ENCODE data around the gene BANP. TPM values are rescaled to one million over a fixed set of nuclear protein-coding genes. Genes with fewer than 3 reads are reported as not detected.
"Not testable (repeated sequence)": the region's sequence is repeated elsewhere in the genome, so short reads cannot be mapped to it uniquely, and the experiment has no call there.

BANP gene
- total and polyA plus RNA-seq, 2 experiments from 2014 or later, result 22.8 to 23.8 TPM

DNA sequence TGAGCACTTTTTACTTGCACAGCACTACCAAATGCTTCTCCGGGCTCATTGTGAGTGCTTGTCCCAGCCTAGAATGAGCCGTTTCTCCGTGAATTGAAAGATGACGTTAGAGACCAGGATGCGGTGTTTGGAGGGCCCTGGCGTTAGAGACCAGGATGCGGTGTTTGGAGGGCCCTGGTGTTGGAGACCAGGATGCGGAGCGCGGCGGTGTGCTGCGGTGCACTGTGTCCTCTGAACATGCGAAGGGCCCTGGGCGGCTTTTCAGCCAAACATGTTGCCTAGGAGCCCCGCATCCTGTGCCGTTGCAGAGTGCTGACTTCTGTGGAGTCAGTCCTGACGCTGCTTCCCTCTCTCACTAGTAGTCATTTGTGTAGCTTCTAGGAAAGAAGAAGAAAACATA, 42.7 kb downstream of the BANP start:
- Histone ChIP-seq H2AFZ (no peak overlapping the region), H3K27me3 (no peaks in the 10 kb centered on the region), H3K79me2 (peaks cover 22% of the 10 kb centered on the region), H3K9me2 (replicated peaks; ENCODE audit: insufficient read depth) (no peaks in the 10 kb centered on the region), H3K4me2 (no peak overlapping the region), H3K36me3 (replicated peaks; ENCODE audit: insufficient read depth, low read depth) (no peaks in the 10 kb centered on the region), H4K20me1 (ENCODE audit: insufficient read depth, poor library complexity, severe bottlenecking) (peaks cover 5% of the 10 kb centered on the region), H3K9me3 (ENCODE audit: low read depth) (no peaks in the 10 kb centered on the region), H3K4me1 (ENCODE audit: insufficient read depth) (no peaks in the 10 kb centered on the region), H3K4me3 (no peak overlapping the region), H3K27ac (no peak overlapping the region)
- no peak for DNase-seq (ENCODE audit: low spot score)
- TF ChIP-seq, protein P1, sequence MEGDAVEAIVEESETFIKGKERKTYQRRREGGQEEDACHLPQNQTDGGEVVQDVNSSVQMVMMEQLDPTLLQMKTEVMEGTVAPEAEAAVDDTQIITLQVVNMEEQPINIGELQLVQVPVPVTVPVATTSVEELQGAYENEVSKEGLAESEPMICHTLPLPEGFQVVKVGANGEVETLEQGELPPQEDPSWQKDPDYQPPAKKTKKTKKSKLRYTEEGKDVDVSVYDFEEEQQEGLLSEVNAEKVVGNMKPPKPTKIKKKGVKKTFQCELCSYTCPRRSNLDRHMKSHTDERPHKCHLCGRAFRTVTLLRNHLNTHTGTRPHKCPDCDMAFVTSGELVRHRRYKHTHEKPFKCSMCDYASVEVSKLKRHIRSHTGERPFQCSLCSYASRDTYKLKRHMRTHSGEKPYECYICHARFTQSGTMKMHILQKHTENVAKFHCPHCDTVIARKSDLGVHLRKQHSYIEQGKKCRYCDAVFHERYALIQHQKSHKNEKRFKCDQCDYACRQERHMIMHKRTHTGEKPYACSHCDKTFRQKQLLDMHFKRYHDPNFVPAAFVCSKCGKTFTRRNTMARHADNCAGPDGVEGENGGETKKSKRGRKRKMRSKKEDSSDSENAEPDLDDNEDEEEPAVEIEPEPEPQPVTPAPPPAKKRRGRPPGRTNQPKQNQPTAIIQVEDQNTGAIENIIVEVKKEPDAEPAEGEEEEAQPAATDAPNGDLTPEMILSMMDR (IDR thresholded peaks at IDR 0.05; ENCODE audit: poor library complexity), result no peak
- TF ChIP-seq EZH2 (IDR thresholded peaks at IDR 0.05; ENCODE audit: borderline replicate concordance), result no peak
- no peak for TF ChIP-seq EZH2phosphoT487 (IDR thresholded peaks at IDR 0.05; ENCODE audit: low read depth, severe bottlenecking, unreplicated experiment)
- 97% methylated on average over 17 of the region's 17 CpGs for WGBS (ENCODE audit: low lambda C conversion rate, missing lambda C conversion rate)

DNA sequence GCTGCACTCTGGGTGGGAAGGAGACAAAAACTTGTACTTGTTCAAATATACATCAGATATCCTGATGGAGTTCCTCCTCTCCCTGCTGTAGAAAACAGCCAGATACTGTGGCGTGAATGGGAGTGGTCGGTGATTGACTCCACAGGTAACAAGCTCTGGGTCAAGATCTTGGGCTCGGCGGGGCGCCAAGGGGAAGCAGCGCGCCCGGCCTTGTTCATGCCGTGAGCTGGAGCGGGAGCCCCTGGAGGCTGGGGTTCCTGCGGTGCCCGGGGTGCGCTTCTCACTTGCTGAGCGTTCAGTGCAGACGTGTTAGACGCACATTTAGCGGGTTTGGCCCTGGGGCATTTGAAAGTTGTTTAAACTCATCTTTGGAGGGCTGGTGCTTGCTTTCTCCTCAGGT, 44.4 kb downstream of the BANP start:
- no peak overlapping the region for H3K4me2 ChIP-seq
- no peak overlapping the region for H3K27ac ChIP-seq
- no peaks in the 10 kb centered on the region for H3K36me3 ChIP-seq (replicated peaks; ENCODE audit: insufficient read depth, low read depth)
- DNase-seq (ENCODE audit: low spot score), result no peak
- H3K79me2 ChIP-seq, result peaks cover 22% of the 10 kb centered on the region
- H3K27me3 ChIP-seq, result no peaks in the 10 kb centered on the region
- H4K20me1 ChIP-seq (ENCODE audit: insufficient read depth, poor library complexity, severe bottlenecking), result peaks cover 5% of the 10 kb centered on the region
- H2AFZ ChIP-seq, result no peak overlapping the region
- H3K9me2 ChIP-seq (replicated peaks; ENCODE audit: insufficient read depth), result no peaks in the 10 kb centered on the region
- 93% methylated on average over 17 of the region's 17 CpGs for WGBS (ENCODE audit: low lambda C conversion rate, missing lambda C conversion rate)
- TF ChIP-seq EZH2phosphoT487 (IDR thresholded peaks at IDR 0.05; ENCODE audit: low read depth, severe bottlenecking, unreplicated experiment) (no peak), EZH2 (IDR thresholded peaks at IDR 0.05; ENCODE audit: borderline replicate concordance) (no peak)
- TF ChIP-seq, protein P1 (IDR thresholded peaks at IDR 0.05; ENCODE audit: poor library complexity), result no peak
- no peak overlapping the region for H3K4me3 ChIP-seq
- H3K9me3 ChIP-seq (ENCODE audit: low read depth), result no peaks in the 10 kb centered on the region
- H3K4me1 ChIP-seq (ENCODE audit: insufficient read depth), result no peaks in the 10 kb centered on the region

DNA sequence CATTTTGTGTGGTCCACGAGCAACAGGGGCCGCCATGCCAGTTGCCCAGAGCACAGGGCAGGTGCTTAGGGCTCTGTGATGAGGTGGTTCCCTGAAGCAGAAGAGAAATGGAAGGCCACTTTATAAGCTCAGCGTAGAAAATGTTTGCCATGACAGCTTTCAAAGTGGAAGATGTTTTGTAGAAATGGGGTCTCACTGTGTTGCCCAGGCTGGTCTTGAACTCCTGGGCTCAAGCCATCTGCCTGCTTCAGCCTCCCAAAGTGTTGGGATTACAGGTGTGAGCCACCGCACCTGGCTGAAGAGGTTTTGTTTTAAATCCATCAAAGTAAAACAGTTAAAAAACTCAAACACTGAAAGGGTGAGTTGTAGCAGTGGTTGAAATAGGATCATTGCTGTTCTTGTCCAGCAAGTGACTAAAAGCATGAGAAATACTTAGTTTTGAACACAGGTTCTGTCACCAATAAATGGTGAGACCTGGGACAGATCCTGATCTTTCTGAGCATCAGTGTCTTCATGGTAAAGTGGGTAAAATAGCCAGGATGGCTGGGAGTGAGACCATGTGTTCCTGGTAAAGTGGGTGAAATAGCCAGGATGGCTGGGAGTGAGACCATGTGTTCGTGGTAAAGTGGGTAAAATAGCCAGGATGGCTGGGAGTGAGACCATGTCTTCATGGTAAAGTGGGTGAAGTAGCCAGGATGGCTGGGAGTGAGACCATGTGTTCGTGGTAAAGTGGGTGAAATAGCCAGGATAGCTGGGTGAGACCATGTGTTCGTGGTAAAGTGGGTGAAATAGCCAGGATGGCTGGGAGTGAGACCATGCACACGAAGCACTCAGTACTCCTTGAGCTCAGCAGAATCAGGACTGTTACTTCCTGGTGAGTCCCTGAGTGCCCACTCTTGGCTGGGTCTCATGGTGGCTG, 46.0 kb downstream of the BANP start:
- Histone ChIP-seq H3K27me3 (no peaks in the 10 kb centered on the region), H3K79me2 (peaks cover 21% of the 10 kb centered on the region), H3K27ac (no peak overlapping the region), H2AFZ (no peak overlapping the region), H3K4me1 (ENCODE audit: insufficient read depth) (no peaks in the 10 kb centered on the region), H3K9me2 (replicated peaks; ENCODE audit: insufficient read depth) (no peaks in the 10 kb centered on the region), H3K4me2 (no peak overlapping the region), H4K20me1 (ENCODE audit: insufficient read depth, poor library complexity, severe bottlenecking) (peaks cover 5% of the 10 kb centered on the region), H3K9me3 (ENCODE audit: low read depth) (no peaks in the 10 kb centered on the region), H3K4me3 (no peak overlapping the region), H3K36me3 (replicated peaks; ENCODE audit: insufficient read depth, low read depth) (no peaks in the 10 kb centered on the region)
- WGBS (ENCODE audit: low lambda C conversion rate, missing lambda C conversion rate), result 95% methylated on average over 8 of the region's 8 CpGs
- TF ChIP-seq EZH2phosphoT487 (IDR thresholded peaks at IDR 0.05; ENCODE audit: low read depth, severe bottlenecking, unreplicated experiment) (no peak), EZH2 (IDR thresholded peaks at IDR 0.05; ENCODE audit: borderline replicate concordance) (no peak)
- TF ChIP-seq, protein P1 (IDR thresholded peaks at IDR 0.05; ENCODE audit: poor library complexity), result no peak
- no peak for DNase-seq (ENCODE audit: low spot score)

DNA sequence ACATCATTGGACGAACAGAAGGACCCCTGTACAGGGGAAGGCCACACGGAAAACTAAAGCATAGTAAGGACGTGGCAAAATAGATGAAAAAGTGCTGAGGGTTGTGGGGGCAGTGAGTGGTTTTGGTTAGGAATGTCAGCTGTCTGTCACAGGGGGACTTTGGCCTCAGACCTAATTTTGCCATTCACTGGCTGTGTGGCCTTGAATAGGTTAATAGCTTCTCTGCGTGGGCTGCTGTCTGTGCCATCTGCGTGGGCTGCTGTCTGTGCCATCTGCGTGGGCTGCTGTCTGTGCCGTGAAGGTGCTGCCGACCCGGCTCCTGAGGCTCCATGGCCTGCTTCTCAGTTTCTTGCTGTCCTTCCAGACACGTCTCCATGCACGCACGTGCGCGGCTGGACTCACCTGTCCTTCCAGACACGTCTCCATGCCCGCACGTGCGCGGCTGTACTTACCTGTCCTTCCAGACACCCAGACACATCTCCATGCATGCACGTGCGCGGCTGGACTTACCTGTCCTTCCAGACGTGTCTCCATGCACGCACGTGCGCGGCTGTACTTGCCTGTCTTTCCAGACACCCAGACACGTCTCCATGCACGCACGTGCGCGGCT, 47.1 kb downstream of the BANP start:
- not testable (repeated sequence) for DNase-seq (ENCODE audit: low spot score); H3K4me2 ChIP-seq; H3K36me3 ChIP-seq (replicated peaks; ENCODE audit: insufficient read depth, low read depth)

DNA sequence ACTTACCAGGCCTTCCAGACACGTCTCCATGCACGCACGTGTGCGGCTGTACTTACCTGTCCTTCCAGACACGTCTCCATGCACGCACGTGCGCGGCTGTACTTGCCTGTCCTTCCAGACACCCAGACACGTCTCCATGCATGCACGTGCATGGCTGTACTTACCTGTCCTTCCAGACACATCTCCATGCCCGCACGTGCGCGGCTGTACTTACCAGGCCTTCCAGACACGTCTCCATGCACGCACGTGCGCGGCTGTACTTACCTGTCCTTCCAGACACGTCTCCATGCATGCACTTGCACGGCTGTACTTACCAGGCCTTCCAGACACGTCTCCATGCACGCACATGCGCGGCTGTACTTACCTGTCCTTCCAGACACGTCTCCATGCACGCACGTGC, 47.8 kb downstream of the BANP start:
- not testable (repeated sequence) for H3K27me3 ChIP-seq; H3K9me3 ChIP-seq (ENCODE audit: low read depth); H4K20me1 ChIP-seq (ENCODE audit: insufficient read depth, poor library complexity, severe bottlenecking); H3K9me2 ChIP-seq (replicated peaks; ENCODE audit: insufficient read depth); H3K4me1 ChIP-seq (ENCODE audit: insufficient read depth); H3K4me2 ChIP-seq; H2AFZ ChIP-seq; H3K36me3 ChIP-seq (replicated peaks; ENCODE audit: insufficient read depth, low read depth); H3K27ac ChIP-seq; DNase-seq (ENCODE audit: low spot score); H3K4me3 ChIP-seq
- WGBS (ENCODE audit: low lambda C conversion rate, missing lambda C conversion rate), result 98% methylated on average over 10 of the region's 29 CpGs
- H3K79me2 ChIP-seq, result peaks cover 21% of the 10 kb centered on the region

More for the DNA sequence above, 47.1 kb downstream of the BANP start:
- H3K4me1 ChIP-seq (ENCODE audit: insufficient read depth); H3K9me2 ChIP-seq (replicated peaks; ENCODE audit: insufficient read depth); H2AFZ ChIP-seq; H3K27ac ChIP-seq; H3K27me3 ChIP-seq; H3K9me3 ChIP-seq (ENCODE audit: low read depth); H3K4me3 ChIP-seq; H4K20me1 ChIP-seq (ENCODE audit: insufficient read depth, poor library complexity, severe bottlenecking): not testable (repeated sequence)
- WGBS (ENCODE audit: low lambda C conversion rate, missing lambda C conversion rate), result 96% methylated on average over 17 of the region's 32 CpGs
- peaks cover 21% of the 10 kb centered on the region for H3K79me2 ChIP-seq
